HG02981 (cell line): Measurements from ENCODE around the gene NDUFS7.

Source experiments
- ATAC-seq: cut with Tn5 transposase; IDR thresholded peaks from one replicate; pipeline ENCODE4 v1.9.1; 2021; ENCODE audit warnings: mild to moderate bottlenecking, moderate library complexity; ENCODE audit not compliant: unreplicated experiment

The NDUFS7 gene

GRCh38 chr19:1364070-1364704 lies 19.5 kb upstream of the NDUFS7 start:
- ATAC-seq, result no peak

GRCh38 chr19:1365319-1366269 lies 18.1 kb upstream of the NDUFS7 start:
- no peak for ATAC-seq

- no peak for ATAC-seq
Measured at GRCh38 chr19:1366296-1366695, 17.4 kb upstream of the NDUFS7 start.

GRCh38 chr19:1366899-1367870 lies 16.5 kb upstream of the NDUFS7 start:
- no peak for ATAC-seq

GRCh38 chr19:1369214-1369805 lies 14.4 kb upstream of the NDUFS7 start:
- no peak for ATAC-seq

GRCh38 chr19:1370579-1371361 lies 12.9 kb upstream of the NDUFS7 start:
- ATAC-seq, result no peak

GRCh38 chr19:1373042-1373533 lies 10.6 kb upstream of the NDUFS7 start:
- ATAC-seq, result no peak

GRCh38 chr19:1373534-1374249 lies 10.0 kb upstream of the NDUFS7 start:
- ATAC-seq, result no peak

GRCh38 chr19:1374250-1374577 lies 9.5 kb upstream of the NDUFS7 start:
- no peak for ATAC-seq

- no peak for ATAC-seq
Measured at GRCh38 chr19:1376415-1376805, 7.3 kb upstream of the NDUFS7 start.

GRCh38 chr19:1377176-1377964 lies 6.3 kb upstream of the NDUFS7 start:
- ATAC-seq, result no peak

GRCh38 chr19:1377965-1378785 lies 5.5 kb upstream of the NDUFS7 start:
- no peak for ATAC-seq

- no peak for ATAC-seq
Measured at GRCh38 chr19:1379126-1379905, 4.4 kb upstream of the NDUFS7 start.

- no peak for ATAC-seq
Measured at GRCh38 chr19:1379961-1380489, 3.7 kb upstream of the NDUFS7 start.

- ATAC-seq, result no peak
Measured at GRCh38 chr19:1382250-1382649, 1.5 kb upstream of the NDUFS7 start.

GRCh38 chr19:1383017-1383311 lies 743 bp upstream of the NDUFS7 start:
- ATAC-seq, result peak; percentile 11

GRCh38 chr19:1384085-1384462 lies 367 bp downstream of the NDUFS7 start:
- no peak for ATAC-seq
